GM19238 (cell line): Measurements from ENCODE around the gene PORCN.
"Not testable (repeated sequence)": the region's sequence is repeated elsewhere in the genome, so short reads cannot be mapped to it uniquely, and the experiment has no call there.

Source experiments
- DNase-seq: peaks from one replicate; pipeline ENCODE4 v3.0.0; 2011; ENCODE audit warnings: low spot score; ENCODE audit not compliant: insufficient read length

The PORCN gene

GRCh38 chrX:48539345-48540027 lies 30.7 kb downstream of the PORCN start, which contains the start of gene TBC1D25:
TSS of gene TBC1D25 (plus strand) at chrX:48539714. CDS start at chrX:48539798, 84 bp downstream.
- DNase-seq: peak; percentile 75

GRCh38 chrX:48540028-48540375 lies 31.2 kb downstream of the PORCN start:
- no peak for DNase-seq

- DNase-seq: no peak
Measured at GRCh38 chrX:48540480-48540879, 31.7 kb downstream of the PORCN start.

GRCh38 chrX:48541140-48541814 lies 32.5 kb downstream of the PORCN start:
- no peak for DNase-seq

- DNase-seq: no peak
Measured at GRCh38 chrX:48548871-48549270, 40.1 kb downstream of the PORCN start.

GRCh38 chrX:48555731-48556325 lies 47.0 kb downstream of the PORCN start:
- not testable (repeated sequence) for DNase-seq

- no peak for DNase-seq
Measured at GRCh38 chrX:48558271-48558670, 49.5 kb downstream of the PORCN start.

GRCh38 chrX:48559636-48560035 lies 50.8 kb downstream of the PORCN start:
- DNase-seq: no peak

- no peak for DNase-seq
Measured at GRCh38 chrX:48560056-48560455, 51.3 kb downstream of the PORCN start.

- no peak for DNase-seq
Measured at GRCh38 chrX:48560681-48561080, 51.9 kb downstream of the PORCN start.

GRCh38 chrX:48569958-48570357 lies 61.2 kb downstream of the PORCN start:
- DNase-seq: no peak
